ENCODE measurements around the gene ATG9A.

GRCh38 chr2:219176818-219177551 lies 52.5 kb downstream of the ATG9A start, which contains the start of gene CNPPD1:
- TF ChIP-seq CTCF (IDR thresholded peaks at IDR 0.05; ENCODE audit: insufficient read depth, low read length, poor library complexity, severe bottlenecking): no peak
- no peak for TF ChIP-seq EZH2phosphoT487 (conservative IDR thresholded peaks at IDR 0.05; ENCODE audit: low read length)

Data from SU-DHL-6 (cell line).